GM12873 (cell line): ENCODE data around the gene OXSR1.

ENCODE experiments used
- CTCF ChIP-seq: IDR thresholded peaks from 2 replicates; pipeline ENCODE4 v1.5.1; 2012; ENCODE audit warnings: low read depth, mild to moderate bottlenecking, moderate library complexity, low read length, control low read depth; ENCODE audit not compliant: insufficient read depth; ENCODE audit errors: missing control alignments

The OXSR1 gene

GRCh38 chr3:38167591-38167990 is 2.3 kb downstream of the OXSR1 start:
- no peak for TF ChIP-seq CTCF

GRCh38 chr3:38168151-38169026 is 3.1 kb downstream of the OXSR1 start:
- no peak for TF ChIP-seq CTCF

GRCh38 chr3:38169027-38169317 is 3.6 kb downstream of the OXSR1 start:
- TF ChIP-seq CTCF = no peak

GRCh38 chr3:38170722-38171121 is 5.4 kb downstream of the OXSR1 start:
- no peak for TF ChIP-seq CTCF

GRCh38 chr3:38171622-38172021 is 6.3 kb downstream of the OXSR1 start:
- no peak for TF ChIP-seq CTCF

GRCh38 chr3:38173834-38174418 is 8.6 kb downstream of the OXSR1 start:
- TF ChIP-seq CTCF = no peak

GRCh38 chr3:38177181-38177580 is 11.8 kb downstream of the OXSR1 start:
- no peak for TF ChIP-seq CTCF
